Measurements from ENCODE around the gene KATNB1.

GRCh38 chr16:57800200-57801097, 64.9 kb downstream of the KATNB1 start:
- TF ChIP-seq BHLHE40 (IDR thresholded peaks at IDR 0.05; ENCODE audit: borderline replicate concordance), result no peak
- no peak for TF ChIP-seq PKNOX1 (IDR thresholded peaks at IDR 0.05)
- no peak for TF ChIP-seq ELF4 (IDR thresholded peaks at IDR 0.05)
- TF ChIP-seq NFRKB (IDR thresholded peaks at IDR 0.05), result no peak
- TF ChIP-seq SUZ12 (IDR thresholded peaks at IDR 0.05), result no peak
- TF ChIP-seq ZNF384 (IDR thresholded peaks at IDR 0.05), result no peak

Measured in HEK293T (cell line).